Glutamatergic neuron (in vitro differentiated cells): Measurements from ENCODE around the gene KLC3. TPM values are rescaled to one million over a fixed set of nuclear protein-coding genes. Genes with fewer than 3 reads are reported as not detected.

Source experiments
- DNase-seq: peaks from one replicate; pipeline ENCODE4 v3.0.0; 2022
- H3K27ac Mint-ChIP-seq: one replicate; pipeline ENCODE4 v1.8.0; 2020; ENCODE audit warnings: mild to moderate bottlenecking, mixed read lengths, inconsistent platforms; ENCODE audit not compliant: unreplicated experiment
- H3K27me3 Mint-ChIP-seq: one replicate; pipeline ENCODE4 v1.8.0; 2020; ENCODE audit warnings: mild to moderate bottlenecking, moderate library complexity, mixed read lengths, inconsistent platforms; ENCODE audit not compliant: unreplicated experiment
- H3K36me3 Mint-ChIP-seq: one replicate; pipeline ENCODE4 v1.8.0; 2020; ENCODE audit warnings: mild to moderate bottlenecking, mixed read lengths, inconsistent platforms; ENCODE audit not compliant: unreplicated experiment
- H3K4me1 Mint-ChIP-seq: one replicate; pipeline ENCODE4 v1.8.0; 2020; ENCODE audit warnings: mild to moderate bottlenecking, low read depth, mixed read lengths, inconsistent platforms; ENCODE audit not compliant: unreplicated experiment
- H3K4me3 Mint-ChIP-seq: one replicate; pipeline ENCODE4 v1.8.0; 2020; ENCODE audit warnings: mild to moderate bottlenecking, mixed read lengths, inconsistent platforms; ENCODE audit not compliant: unreplicated experiment
- H3K9me3 Mint-ChIP-seq: one replicate; pipeline ENCODE4 v1.8.0; 2020; ENCODE audit warnings: mild to moderate bottlenecking, moderate library complexity, mixed read lengths, inconsistent platforms; ENCODE audit not compliant: unreplicated experiment
- total RNA-seq: library from RNA; stranded (reverse); fragmentation: NEBNext Ultra II Directional; extraction: Animal tissue kit (Norgen Biotek cat#: 25700); gene quantifications from one replicate; pipeline ENCODE4 v1.2.1, GENCODE V29; 2021; ENCODE audit not compliant: unreplicated experiment
- TF ChIP-seq, protein P1 (sequence below): fragments of 200-600 bp; sonication (generic); IDR thresholded peaks from one replicate; pipeline ENCODE4 v1.5.0; 2021; ENCODE audit not compliant: partially characterized antibody, unreplicated experiment

Gene KLC3
- total RNA-seq, 1 donor from 2014 or later = not detected

GRCh38 chr19:45315304-45315703, 25.2 kb upstream of the KLC3 start:
- Mint-ChIP-seq H3K9me3 (peaks cover 4% of the 10 kb centered on the region), H3K4me1 (peaks cover 2% of the 10 kb centered on the region), H3K27me3 (peaks cover 19% of the 10 kb centered on the region)

GRCh38 chr19:45320997-45321775, 19.4 kb upstream of the KLC3 start:
- peaks cover 5% of the 10 kb centered on the region for H3K4me1 Mint-ChIP-seq
- H3K27me3 Mint-ChIP-seq = peaks cover 13% of the 10 kb centered on the region
- DNase-seq = no peak
- H3K27ac Mint-ChIP-seq = no peak overlapping the region
- H3K9me3 Mint-ChIP-seq = peaks cover 4% of the 10 kb centered on the region
- no peaks in the 10 kb centered on the region for H3K36me3 Mint-ChIP-seq
- H3K4me3 Mint-ChIP-seq = no peak overlapping the region
- TF ChIP-seq, protein P1, sequence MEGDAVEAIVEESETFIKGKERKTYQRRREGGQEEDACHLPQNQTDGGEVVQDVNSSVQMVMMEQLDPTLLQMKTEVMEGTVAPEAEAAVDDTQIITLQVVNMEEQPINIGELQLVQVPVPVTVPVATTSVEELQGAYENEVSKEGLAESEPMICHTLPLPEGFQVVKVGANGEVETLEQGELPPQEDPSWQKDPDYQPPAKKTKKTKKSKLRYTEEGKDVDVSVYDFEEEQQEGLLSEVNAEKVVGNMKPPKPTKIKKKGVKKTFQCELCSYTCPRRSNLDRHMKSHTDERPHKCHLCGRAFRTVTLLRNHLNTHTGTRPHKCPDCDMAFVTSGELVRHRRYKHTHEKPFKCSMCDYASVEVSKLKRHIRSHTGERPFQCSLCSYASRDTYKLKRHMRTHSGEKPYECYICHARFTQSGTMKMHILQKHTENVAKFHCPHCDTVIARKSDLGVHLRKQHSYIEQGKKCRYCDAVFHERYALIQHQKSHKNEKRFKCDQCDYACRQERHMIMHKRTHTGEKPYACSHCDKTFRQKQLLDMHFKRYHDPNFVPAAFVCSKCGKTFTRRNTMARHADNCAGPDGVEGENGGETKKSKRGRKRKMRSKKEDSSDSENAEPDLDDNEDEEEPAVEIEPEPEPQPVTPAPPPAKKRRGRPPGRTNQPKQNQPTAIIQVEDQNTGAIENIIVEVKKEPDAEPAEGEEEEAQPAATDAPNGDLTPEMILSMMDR = no peak

More at GRCh38 chr19:45315304-45315703, 25.2 kb upstream of the KLC3 start:
- Mint-ChIP-seq H3K4me3 (no peak overlapping the region), H3K36me3 (no peaks in the 10 kb centered on the region), H3K27ac (no peak overlapping the region)
- DNase-seq = no peak
- TF ChIP-seq, protein P1 = no peak

DNA sequence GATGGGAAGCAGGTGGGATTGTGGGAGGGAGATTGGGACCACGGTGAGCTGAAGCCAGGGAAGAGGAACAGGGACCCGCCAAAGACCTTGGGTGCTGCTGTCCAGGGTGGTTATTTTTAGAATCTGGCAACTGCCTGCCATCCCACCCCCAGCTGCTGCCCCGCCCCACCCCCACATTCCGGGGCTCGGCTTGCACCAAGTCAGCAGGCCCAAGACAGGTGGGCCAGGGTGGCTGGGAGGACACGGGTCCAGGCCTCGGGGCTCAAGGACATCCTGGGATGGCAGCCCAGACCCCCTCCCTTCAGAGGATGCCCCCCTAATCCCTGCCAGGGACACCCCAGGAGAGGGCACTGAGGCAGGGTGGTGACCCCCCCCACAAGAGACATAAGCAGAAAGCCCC, 18.7 kb upstream of the KLC3 start:
- no peak for DNase-seq
- TF ChIP-seq, protein P1 = no peak
- Mint-ChIP-seq H3K36me3 (no peaks in the 10 kb centered on the region), H3K27me3 (peaks cover 12% of the 10 kb centered on the region), H3K4me3 (no peak overlapping the region), H3K27ac (peak overlapping the region; percentile 60), H3K9me3 (peaks cover 4% of the 10 kb centered on the region), H3K4me1 (peaks cover 7% of the 10 kb centered on the region)

- peaks cover 11% of the 10 kb centered on the region for H3K27me3 Mint-ChIP-seq
- peaks cover 7% of the 10 kb centered on the region for H3K4me1 Mint-ChIP-seq
- peak overlapping the region; percentile 60 for H3K27ac Mint-ChIP-seq
- DNase-seq = peak; percentile 50
- H3K36me3 Mint-ChIP-seq = no peaks in the 10 kb centered on the region
- H3K4me3 Mint-ChIP-seq = peak overlapping the region; percentile 6
- TF ChIP-seq, protein P1 = no peak
- peaks cover 4% of the 10 kb centered on the region for H3K9me3 Mint-ChIP-seq
Measured at GRCh38 chr19:45322311-45322710, 18.2 kb upstream of the KLC3 start.

DNA sequence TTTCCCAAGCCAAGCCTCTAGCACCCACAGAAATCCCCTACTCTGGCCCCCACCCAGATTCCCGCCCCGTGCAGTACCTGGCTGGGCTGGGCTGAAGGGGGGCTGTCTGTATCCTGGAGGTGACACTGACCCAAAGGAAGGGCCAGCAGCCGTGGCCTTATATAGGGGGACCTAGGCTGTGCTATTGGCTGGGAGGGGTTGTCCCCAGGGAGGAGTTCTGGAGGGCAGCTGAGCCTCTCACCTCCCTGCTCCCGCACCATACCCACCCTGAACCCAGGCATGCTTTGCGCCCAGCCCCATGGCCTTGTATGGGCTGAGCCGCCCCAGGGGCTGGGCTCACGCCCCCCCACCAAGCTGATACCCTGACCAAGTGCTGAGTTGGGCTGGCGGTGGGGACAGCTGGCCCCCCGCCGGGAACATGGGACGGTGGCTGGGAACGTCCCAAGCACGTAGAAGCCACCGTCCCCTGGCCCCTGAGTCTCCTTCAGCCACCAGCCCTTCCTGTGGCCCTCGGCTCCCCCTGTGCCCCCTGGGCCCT, 17.7 kb upstream of the KLC3 start, which contains the start of gene CKM:
Gene CKM, minus strand, starts transcription at position 132 of the 538 bp plus-strand sequence. CDS start 3,162 bp downstream, outside the sequence.
- peaks cover 9% of the 10 kb centered on the region for H3K27me3 Mint-ChIP-seq
- peaks cover 7% of the 10 kb centered on the region for H3K4me1 Mint-ChIP-seq
- no peak for DNase-seq
- no peaks in the 10 kb centered on the region for H3K36me3 Mint-ChIP-seq
- TF ChIP-seq, protein P1 = no peak
- H3K27ac Mint-ChIP-seq = peak within 1 kb of the TSS; percentile 60
- H3K9me3 Mint-ChIP-seq = peaks cover 1% of the 10 kb centered on the region
- H3K4me3 Mint-ChIP-seq = peak within 1 kb of the TSS; percentile 6
